DMS 273 (cell line): ENCODE results near the gene EEFSEC.

Source experiments
- DNase-seq: peaks from one replicate; lab custom pipeline; 2025; ENCODE audit not compliant: unreplicated experiment; lab: John Stamatoyannopoulos, UW

The EEFSEC gene

GRCh38 chr3:128215800-128216495, 62.7 kb downstream of the EEFSEC start:
- no peak for DNase-seq

DNA sequence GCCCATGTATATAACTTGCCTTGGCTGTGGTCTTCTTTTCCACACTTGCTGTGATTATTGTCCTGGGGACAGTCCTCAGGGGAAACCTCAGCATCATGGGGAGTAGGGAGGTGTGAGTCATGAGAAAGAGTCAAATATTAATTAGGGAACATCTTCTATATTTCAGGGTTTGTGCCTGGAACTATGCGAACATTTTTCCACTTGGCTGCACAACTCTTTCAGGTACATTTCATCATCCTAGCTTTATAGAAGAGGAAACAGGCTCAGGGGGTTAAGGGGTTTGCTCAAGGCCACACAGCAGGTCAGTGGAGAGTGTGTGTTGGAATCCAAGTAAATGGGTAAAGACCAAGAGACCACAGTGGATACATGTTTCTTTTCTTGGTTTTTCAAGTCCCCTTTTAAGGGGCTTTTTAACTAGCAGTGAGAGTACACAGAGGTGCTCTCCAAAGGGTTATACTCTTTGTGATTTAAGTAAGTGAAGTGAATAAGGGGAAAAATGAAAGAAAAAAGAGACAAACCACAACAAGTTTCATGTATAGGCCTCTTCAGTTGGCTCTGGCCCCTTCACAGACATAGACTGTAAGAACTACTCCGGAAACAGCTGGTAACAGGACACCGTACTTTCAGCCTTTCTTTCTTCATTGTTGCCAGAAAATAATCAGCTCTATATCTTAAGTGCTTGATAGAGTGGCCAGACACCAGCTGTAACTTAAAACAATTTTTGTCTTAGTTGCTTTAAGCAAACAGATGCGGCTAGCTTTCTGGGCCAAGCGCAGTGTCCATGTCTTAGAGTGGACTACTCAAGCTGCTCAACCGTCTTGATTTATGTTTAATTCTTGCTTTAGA, 64.6 kb downstream of the EEFSEC start:
- DNase-seq, result peak; percentile 33

GRCh38 chr3:128218548-128219257, 65.4 kb downstream of the EEFSEC start:
- DNase-seq, result no peak

DNA sequence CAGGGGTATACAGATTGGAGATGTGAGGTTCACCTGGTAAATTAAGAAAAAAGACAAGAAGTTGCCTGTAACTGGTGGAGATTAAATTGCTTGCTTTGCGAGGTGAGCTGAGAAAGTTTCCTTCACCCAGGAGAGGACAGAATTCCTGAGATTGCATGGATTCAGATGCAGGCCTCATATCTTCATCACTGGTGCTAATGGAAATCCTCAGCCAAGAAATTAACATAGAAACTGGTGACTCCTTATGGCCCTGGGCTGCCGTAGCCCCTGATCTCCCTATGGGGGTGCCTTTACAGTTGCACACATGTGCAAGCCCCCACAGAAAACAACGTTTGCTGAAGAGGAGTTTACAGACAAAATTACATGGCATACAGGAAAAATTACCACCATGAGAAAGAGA, 68.0 kb downstream of the EEFSEC start:
- no peak for DNase-seq

GRCh38 chr3:128222796-128223385, 69.6 kb downstream of the EEFSEC start:
- DNase-seq, result peak; percentile 30

DNA sequence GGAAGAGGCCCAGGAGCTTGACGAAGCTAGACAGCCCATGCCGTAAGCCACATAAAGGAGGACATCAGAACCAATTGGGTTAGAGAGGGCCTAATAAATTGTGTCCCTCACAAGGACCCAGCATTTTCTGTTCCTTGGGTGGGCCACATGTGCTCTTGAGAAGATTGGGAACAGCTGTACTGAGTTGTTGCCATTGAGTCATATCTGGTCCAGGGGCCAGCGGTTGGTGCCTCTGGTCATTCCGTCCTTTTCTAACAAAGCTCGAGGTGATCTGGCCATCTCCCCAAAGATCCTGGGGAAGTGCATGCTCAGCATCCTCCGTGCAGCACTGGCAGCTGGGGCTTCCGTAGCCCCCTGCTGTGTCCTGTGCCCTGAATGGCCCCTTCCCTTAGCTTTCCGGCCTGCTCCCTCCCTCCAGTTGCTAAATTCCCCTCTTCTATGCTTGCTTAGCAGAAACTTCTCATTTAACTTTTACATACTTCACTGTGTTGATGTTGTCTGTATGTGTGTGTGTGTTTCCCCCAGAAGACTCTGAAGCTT, 73.0 kb downstream of the EEFSEC start:
- no peak for DNase-seq

GRCh38 chr3:128226795-128227395, 73.6 kb downstream of the EEFSEC start:
- peak; percentile 77 for DNase-seq

DNA sequence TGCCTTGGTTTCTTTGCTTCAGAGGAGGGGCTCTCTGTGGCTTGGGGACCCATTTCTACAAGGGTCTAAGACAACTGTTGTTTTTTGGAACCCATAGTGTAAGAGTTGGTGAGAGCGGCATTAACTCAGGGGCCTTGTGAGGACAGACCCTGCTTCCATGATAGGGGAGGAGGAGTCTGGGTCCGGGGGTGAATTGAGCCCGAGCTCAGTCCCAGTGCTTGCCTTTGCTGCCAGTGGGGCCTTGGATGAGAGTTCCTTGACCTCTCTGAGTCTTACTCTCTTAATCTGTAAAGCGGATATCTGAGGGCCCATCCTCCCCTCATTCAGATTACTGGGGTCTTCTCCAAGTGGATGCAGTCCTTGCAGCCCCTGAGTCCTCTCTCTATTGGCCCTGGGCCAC, 74.2 kb downstream of the EEFSEC start:
- DNase-seq, result no peak

DNA sequence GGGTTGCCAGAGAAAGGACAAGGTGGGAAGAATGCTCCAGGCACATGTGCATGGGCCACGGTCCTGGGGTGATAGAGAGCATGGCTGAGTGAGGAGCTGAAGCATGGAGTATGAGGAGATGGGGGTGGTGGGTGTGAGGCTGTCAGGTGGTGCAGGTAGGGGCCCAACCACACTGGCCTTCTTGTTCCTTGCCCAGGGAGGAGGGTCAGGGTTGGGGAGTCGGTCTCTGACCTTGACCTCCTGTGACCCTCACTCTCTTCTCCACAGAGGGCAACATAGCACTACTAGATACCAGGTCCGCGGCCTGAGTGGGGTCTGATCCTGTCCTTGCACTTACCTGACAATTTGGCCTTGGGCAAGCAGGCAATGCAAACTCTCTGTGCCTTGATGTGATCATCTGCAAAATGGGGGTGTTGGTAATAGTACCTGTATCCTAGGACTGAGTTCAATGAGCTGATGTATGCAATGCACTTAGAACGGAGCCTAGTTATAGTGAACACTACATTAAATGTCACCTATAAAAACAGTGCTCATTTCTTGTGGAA, 75.2 kb downstream of the EEFSEC start:
- DNase-seq, result no peak

GRCh38 chr3:128229106-128229857, 76.0 kb downstream of the EEFSEC start:
- DNase-seq, result no peak

DNA sequence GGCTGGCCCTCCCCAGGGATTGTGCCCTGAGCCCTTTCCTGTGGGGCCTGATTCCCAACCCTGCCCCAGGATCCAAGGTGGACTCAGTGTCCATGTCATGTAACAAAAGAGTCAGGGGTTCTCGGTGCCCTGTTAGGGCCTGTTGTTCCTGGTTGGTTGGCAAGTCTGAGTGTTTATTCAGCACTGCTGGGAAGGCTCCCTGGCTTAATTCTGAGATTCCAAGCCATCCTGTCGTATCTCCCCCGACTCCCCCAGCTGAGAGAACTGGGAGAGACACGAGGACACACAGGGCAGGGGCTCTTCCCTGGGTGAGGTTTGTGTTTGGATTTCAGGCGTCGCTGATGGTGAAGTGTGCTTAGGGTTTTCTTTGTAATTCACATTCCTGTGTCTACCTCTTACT, 78.3 kb downstream of the EEFSEC start:
- DNase-seq, result no peak

DNA sequence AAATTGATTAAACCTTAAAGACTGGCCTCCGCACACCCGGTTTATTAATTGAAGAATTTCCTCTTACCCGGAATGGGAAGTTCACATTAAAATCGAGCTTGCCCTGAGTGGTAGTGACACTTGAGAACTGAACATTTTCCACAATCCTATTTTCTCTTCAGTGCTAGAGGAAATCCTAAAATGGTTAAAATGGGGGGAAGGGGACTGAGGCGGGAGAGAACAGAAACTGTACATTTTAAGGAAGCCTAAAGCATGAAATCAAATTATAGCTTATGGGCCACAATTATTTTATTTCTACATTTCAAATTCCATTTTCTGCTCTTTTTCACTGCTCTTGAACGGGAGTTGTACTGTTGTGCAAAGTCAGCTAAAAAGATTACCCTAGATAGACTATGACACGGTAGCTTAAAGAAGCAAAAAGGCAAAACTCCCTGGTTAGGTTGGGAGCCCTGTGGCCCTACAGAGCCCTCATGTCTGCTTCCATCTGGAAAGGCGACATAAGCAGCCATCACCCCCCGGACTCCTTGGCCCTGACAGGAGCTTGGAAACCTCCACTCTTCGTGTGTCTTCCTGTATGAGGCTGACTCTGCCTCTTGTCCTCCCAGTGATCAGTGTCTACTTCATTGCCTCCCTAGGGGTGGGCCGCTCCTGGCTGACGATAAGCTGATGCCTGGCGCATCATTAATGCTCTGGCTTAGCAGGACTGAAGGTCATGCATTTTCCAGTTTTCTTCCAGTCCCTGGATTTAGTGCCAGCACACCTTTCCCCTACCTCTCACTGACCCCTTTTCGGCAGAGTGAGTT, 79.3 kb downstream of the EEFSEC start:
- no peak for DNase-seq

GRCh38 chr3:128235207-128235926, 82.1 kb downstream of the EEFSEC start:
- DNase-seq, result no peak

GRCh38 chr3:128236657-128237056, 83.4 kb downstream of the EEFSEC start:
- DNase-seq, result peak; percentile 85

DNA sequence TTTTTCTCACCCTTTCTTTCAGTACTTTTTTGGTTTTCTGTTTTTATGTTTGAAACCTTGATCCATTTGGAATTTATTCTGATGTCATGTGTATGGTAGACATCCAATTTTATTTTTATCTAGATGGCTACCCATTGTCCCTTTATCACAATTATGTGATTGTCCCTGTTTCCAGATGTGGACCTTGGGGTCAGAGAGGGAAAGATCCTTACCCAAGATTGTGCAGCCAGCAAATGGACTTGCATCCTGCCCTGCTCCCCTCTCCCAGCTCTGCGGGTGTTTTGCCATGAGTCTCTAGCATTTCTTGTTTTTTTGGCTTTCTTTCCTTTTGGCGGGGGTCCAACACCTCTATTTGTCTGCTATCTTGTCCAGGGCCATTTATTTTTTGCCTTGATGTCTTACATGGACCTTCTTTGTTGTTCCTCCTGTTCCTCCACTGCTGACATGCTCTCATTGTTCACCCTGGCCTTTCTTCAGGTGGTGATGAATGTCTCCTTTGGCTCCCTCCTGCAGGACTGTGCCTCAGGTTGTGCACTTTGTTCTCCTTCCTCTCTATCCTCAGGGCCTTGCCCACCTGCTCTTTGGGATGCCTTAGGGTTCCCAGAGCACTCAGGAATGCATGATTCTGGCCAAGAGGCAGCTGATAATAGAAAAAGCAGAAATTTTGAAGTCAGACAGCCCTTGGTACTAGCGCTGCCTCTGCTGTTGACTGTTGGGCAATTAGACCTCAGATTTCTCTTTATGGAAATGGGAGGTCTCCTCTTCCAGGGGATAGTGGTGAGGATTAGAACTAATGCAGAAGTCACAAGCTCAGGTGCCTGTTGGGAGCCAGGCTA, 84.3 kb downstream of the EEFSEC start:
- DNase-seq, result peak; percentile 50

DNA sequence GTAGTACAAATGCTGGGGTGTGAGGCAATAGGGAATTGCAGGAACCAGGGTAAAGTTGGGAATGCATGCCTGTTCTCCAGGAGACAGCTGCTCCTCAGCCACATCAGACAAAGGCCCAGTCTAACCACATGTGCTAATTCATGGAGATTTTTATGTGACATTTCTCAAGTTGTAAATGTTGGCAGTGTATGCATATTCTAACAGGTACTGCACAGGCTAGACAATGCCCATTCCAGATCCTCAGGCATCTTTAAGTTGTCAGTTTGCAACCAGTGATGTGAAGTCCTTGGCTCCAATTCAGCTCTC, 84.9 kb downstream of the EEFSEC start:
- DNase-seq, result peak; percentile 46

DNA sequence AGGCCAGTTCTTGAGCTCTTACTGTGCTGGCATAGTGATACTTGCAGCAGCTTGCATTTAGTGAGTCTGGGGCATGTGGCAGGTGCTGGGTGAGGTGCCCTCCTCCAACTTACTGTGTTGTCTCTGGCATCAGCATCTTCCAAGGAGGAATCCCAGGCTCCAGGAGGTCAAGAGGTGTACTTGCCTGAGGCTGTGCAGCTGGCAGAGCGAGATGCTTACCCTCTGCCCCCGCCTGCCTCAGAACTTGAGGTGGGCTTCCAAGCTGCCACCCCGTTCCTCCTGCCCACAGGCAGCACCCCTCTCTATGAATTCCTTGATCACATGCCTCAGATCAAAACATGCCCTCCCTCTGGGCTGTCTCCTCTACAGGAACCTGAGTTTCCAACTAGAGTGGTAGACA, 86.0 kb downstream of the EEFSEC start:
- no peak for DNase-seq

GRCh38 chr3:128240232-128240631, 87.0 kb downstream of the EEFSEC start:
- DNase-seq, result no peak
